Eye (tissue), 1 donor: ENCODE data around the gene GFM2.
A peak's percentile ranks its signal among the peaks of the same experiment; 100 is the strongest.
"Not testable (repeated sequence)": the region's sequence is repeated elsewhere in the genome, so short reads cannot be mapped to it uniquely, and the experiment has no call there.

Source experiments
- DNase-seq: peaks from one replicate; pipeline ENCODE4 v3.0.0-alpha.2; 2015

Gene GFM2, protein sequence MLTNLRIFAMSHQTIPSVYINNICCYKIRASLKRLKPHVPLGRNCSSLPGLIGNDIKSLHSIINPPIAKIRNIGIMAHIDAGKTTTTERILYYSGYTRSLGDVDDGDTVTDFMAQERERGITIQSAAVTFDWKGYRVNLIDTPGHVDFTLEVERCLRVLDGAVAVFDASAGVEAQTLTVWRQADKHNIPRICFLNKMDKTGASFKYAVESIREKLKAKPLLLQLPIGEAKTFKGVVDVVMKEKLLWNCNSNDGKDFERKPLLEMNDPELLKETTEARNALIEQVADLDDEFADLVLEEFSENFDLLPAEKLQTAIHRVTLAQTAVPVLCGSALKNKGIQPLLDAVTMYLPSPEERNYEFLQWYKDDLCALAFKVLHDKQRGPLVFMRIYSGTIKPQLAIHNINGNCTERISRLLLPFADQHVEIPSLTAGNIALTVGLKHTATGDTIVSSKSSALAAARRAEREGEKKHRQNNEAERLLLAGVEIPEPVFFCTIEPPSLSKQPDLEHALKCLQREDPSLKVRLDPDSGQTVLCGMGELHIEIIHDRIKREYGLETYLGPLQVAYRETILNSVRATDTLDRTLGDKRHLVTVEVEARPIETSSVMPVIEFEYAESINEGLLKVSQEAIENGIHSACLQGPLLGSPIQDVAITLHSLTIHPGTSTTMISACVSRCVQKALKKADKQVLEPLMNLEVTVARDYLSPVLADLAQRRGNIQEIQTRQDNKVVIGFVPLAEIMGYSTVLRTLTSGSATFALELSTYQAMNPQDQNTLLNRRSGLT

DNA sequence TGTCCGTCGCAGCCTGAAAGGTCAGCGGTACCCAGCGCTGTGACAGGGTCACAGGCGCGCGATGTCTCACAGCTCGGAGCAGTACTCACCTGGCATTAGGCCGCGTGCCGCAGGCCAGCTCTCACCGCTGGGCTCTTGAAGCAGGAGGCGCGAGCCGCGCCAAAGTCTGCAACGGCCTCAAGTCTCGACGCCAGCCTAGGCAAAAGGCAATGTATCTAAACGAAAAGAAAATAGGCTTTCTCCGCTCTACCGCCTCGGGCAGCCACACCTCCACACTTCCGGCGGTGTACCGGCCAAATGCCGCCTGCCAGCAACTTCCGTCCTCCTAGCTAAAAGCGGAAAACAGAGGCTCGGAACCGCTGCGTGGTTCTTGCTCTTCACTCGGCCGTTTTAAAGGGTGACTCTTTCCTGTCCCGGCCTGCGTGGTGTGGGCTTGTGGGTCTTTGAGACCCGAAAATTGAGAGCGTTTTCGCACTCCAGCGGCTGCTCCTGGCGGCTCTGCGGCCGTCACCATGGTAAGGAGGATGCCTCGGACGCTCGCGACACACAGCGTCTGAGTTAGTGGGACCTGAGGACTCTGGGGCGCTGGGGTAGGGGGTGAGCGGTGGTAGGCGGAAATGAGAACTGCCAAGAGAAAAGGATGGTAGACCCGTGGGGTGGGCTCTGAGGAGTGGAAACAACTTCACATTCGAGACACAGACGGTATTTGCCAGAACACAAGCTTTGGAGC is at the start of gene GFM2, which contains the start of gene NSA2:
Gene GFM2 (minus strand): TSS at position 269 of the 730 bp plus-strand sequence. CDS start 3,375 bp downstream, outside the sequence.
Gene NSA2 (plus strand): TSS at position 401 of the 730 bp plus-strand sequence. CDS start 112 bp downstream, at position 513.
- DNase-seq = peak; percentile 98

DNA sequence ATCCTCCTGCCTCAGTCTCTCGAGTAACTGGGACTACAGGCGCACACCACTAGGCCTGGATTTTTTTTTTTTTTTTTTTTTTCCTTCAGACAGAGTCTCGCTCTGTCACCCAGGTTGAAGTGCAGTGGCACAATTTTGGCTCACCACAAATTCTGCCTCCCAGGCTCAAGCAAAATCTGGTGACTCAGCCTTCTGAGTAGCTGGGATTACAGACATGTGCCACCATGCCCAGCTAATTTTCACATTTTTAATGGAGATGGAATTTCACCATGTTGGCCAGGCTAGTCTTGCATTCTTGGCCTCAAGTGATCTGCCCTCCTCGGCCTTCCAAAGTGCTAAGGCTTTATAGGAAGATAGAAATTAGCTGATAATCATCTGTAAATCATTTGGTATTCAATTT is 44.0 kb upstream of the GFM2 start:
- DNase-seq = no peak

DNA sequence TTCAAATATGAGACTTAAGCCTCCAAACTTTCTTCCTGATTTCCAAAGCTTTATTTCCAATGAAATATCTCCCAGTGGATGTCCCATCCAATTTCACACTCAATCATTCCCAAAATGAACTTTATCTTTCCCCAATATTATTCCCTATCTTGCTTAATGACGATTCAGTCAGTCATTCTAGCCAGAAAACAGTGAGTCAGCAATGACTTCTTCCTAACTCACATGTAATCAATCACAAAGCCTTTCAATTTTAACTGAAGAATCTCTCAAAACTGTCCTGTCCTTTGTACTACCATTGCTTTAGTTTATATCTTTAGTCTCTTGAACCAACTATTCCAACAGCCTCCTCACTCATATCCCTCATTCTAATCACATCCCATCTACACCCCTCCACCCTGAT is 35.0 kb upstream of the GFM2 start:
- DNase-seq = no peak

DNA sequence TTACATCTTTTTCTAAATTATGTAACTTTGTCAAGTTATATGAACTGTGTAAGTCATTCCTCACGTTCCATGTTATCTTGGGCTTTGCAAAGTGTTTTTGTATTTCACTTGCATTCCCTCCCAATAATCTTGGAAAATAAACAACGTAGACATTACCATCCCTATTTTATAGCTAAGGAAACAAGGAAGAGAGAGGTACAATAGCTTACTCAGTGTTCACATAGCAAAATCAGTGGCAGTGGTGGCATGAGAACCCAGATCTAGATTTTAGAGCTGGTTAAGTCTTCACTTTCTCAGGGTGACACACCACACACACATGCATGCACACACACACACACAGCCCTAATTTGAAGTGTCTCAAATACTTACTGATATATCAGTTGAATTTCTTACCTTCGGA is 34.3 kb upstream of the GFM2 start:
- no peak for DNase-seq

DNA sequence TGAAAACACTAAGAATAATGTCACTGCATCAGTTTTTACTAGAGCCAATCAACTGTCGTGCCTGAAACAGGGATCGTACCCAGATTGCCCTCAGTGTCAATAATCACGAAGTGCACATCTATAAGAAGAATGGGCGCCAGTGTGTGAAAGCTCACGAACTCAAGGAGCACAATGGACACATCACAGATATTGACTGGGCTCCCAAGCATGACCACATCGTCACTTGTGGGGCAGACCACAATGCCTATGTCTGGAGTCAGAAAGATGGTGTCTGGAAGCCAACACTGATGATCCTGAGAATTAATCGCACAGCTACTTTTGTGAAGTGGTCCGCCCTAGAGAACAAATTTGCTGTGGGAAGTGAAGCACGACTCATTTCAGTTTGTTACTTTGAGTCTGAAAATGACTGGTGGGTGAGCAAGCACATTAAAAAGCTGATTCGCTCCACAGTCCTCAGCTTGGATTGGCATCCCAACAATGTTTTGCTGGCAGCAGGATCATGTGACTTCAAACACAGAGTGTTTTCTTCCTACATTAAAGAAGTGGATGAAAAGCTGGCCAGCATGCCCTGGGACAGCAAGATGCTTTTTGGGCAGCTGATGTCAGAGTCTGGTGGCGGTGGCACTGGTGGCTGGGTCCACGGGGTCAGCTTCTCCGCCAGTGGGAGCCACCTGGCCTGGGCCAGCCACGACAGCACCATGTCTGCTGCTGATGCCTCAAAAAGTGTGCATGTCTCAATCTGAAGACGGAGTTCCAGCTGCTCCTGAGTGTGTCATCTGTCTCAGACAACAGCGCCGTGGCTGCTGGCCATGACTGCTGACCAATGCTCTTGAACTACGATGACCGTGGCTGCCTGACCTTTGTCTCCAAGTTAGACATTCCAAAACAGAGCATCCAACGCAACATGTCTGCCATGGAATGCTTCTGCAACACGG is 32.3 kb upstream of the GFM2 start:
- no peak for DNase-seq

DNA sequence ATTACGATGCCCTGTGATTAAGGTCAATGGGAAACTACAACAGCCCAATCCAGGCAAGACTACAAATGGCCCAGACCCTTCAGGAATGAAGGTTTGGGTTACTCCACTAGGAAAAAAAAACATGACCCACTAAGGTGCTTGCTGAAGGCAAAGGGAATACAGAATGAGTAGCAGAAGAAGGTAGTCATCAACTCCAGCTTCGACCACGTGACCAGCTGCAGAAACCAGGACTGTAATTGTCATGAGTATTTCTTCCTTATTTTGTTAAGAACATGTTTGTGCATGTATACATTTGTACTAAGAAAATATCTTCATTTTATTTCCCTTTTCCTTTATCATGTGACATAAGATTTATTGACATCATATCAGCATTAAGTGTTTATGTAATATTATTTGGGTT is 24.8 kb upstream of the GFM2 start:
- not testable (repeated sequence) for DNase-seq

DNA sequence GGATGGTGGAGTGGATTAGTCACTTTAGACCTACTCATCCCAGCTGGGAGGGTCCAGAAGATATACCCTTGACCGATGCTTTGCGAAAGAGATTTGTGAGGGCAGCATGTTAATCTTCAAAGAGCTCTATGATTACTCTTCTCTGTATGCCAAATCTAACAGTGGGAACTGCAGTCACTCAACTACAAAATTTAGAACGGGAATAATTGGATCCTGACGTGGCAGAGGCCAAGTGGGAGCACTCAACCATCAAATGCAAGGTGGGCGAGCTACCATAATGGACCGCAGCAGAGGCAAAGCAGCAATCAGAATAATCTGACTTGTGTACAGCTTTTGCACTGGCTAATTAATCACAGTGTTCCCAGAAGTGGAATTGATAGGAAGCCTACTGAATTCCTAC is 20.5 kb upstream of the GFM2 start:
- no peak for DNase-seq

DNA sequence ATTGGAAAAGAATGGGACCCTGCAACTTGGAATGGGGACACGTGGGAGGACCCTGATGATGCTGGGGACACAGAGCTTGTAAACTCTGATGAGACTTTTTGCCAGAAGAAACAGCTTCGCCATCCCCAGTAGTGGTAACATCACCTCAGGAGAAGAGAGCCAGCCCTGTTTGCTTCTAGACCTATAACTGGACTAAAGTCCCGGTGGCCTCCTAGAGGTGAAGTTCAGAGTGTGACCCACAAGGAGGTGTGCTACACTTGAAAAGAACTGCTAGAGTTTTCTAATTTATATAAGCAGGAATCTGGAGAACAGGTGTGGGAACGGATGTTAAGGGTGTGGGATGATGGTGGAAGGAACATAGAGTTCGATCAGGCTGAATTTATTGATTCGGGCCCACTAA is 19.9 kb upstream of the GFM2 start:
- no peak for DNase-seq

DNA sequence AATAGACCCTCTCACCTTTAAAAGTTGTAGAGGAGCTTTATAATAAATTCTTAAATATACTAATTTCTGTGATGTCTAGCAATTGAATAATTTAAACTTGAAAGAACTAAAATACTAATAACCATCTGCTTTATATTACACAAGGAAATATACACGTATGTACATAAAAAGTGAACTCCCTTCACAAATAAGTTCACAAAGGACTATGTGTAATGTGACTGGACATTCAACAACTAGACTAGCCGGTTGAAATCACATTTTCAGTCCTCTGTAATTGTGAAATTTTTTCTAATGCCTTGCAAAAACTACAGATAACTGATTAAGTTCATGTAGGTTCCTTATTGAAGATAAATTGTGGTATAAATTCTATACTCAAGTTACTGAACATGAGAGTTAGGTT is 11.7 kb upstream of the GFM2 start:
- no peak for DNase-seq

DNA sequence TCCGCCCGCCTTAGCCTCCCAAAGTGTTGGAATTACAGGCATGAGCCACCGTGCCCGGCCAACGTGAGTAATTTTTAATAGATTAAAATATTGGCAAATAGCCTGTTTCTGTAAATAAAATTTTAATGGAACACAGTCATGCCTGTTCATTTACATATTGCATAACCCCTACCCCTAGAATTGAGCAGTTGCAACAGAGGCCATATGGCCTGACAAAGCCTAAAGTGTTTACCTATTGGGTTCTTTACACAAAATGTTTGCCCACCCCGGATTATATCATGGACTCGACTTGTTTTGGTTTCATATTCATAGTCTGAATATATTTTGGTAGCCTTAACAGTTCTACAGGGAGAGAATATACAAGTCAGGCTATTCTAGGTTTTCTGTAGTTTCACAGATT is 5.4 kb upstream of the GFM2 start:
- DNase-seq = no peak

DNA sequence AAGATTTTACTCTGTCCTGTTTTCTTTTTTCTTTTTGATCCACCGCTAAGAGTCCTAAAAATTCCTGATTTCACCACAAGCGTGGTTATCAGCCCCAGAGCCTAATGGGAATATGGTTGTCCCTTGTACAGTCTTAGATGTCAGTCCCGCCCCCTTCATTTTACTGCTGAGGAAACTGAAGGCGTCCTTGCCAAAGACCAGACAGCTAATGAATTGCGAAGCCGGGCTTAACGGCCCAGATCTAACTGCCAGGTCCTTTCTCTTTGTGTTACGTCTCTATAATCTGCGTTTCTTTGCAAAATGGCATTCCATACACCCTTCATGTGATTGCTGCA is 629 bp upstream of the GFM2 start:
- no peak for DNase-seq

DNA sequence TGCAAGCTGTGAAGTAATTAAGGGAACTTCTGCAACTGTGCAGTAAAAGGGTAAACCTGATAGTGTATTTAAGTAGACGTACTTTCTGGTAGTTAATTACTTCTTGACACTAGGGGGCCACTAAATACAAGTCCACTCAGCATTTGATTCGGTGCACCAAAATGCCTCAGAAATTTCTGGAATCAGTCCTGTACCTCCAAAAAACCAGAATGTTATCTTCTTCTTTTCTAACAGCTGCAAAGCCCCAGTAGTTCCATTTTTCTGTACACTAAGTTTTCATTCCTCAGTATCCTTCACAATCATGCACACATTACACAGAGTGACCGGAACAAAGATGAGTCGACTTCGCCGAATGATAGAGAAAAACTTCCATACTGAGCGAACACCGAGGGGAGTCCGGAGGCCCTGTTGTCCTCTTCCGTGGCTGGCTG is 484 bp downstream of the GFM2 start:
- peak; percentile 77 for DNase-seq

DNA sequence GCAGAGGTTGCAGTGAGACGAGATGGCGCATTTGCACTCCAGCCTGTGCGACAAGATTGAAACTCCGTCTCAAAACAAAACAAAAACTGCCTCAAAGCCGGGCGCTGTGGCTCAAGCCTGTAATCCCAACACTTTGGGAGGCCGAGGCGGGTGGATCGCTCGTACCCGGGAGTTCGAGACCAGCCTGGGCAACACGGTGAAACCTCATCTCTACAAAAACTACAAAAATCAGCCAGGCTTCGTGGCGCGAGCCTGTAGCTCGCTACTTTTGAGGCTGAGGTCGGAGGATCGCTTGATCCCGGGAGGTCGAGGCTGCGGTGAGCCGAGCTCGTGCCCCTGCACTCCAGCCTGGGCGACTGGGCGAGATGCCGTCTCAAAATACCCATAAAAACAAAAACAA is 988 bp downstream of the GFM2 start:
- no peak for DNase-seq

DNA sequence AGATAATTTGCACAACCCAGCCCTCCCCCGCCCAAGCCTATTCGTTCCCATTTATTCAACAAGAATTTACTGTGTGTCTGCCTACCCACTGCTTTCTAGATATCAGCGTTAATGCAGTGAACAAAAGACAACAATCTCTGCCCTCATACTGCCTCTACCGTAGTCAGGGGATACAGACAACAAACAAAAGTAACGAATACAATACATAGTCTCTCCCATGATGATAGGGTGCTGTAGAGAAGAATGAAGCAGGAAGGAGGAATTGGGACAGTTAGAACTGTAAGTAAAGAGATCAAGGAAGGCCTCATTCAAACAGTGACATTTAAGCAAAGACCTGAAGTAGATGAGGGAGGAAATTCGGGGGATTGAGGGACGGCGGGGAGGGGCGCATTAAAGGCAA is 1.7 kb downstream of the GFM2 start:
- no peak for DNase-seq

DNA sequence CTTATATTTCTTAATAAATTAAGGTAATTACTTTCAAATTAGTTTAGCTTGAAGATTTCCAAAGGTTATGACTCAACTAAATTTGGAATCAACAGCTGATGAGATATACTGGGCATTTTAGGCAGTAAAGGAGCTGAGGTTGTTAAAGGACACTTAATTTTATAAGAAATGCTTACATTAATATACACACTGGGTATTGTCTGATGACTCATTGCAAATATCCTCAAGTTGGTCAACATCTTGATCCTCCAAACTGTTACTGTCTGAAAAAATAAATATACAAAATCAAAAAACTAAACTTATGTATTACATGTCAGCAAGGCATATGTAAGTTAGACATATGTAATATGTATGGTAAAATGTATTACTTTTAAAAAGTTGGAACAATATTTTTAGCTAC is 3.4 kb downstream of the GFM2 start:
- no peak for DNase-seq

DNA sequence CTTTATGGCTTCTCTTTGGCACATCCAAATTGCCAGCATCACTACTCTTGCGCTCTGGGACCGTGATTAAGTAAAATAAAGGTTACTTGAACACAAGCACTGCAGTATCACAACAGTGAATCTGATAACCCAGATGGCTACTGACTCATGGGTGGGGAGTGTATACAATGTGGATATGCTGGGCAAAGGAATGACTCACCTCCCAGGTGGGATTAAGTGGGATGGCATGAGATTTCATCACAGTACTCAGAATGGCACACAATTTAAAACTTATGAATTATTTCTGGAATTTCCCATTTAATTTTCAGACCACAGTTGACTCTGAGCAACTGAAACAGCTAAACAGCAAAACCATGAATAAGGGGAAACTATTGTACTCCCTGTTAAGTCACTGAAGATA is 4.3 kb downstream of the GFM2 start:
- no peak for DNase-seq

DNA sequence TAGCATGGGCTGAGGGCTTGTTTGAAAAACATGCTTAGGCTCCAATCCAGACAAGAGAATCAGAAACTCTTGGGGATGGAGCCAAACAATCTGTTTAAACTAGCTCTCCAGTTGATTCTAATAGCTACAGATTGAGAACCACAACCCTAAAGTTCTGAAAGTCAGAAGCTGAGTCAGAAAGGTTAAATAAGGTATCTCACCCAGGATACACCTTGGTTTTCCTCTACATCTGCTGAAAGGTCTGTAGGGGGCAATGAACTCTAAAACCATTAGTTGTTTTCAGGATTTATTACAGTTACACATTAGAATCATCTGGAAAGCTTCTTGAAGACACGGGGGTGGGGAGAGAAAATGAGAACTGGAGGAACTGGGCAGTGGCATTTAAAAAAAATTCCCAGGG is 5.7 kb downstream of the GFM2 start:
- no peak for DNase-seq

DNA sequence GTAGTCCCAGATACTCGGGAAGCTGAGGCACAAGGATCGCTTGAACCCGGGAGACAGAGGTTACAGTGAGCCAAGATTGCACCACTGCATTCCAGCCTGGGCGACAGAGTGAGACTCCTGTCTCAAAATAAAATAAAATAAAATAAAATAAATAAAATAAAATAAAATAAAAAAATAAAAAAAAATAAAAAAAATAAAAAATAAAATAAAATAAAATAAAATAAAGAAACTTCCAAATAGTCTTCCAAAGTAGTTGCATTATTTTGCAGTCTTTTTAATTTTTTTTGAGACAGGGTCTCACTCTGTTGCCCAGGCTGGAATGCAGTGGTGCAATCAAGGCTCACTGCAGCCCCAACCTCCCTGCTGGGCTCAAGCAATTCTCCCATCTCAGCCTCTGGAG is 18.2 kb downstream of the GFM2 start:
- DNase-seq = not testable (repeated sequence)

DNA sequence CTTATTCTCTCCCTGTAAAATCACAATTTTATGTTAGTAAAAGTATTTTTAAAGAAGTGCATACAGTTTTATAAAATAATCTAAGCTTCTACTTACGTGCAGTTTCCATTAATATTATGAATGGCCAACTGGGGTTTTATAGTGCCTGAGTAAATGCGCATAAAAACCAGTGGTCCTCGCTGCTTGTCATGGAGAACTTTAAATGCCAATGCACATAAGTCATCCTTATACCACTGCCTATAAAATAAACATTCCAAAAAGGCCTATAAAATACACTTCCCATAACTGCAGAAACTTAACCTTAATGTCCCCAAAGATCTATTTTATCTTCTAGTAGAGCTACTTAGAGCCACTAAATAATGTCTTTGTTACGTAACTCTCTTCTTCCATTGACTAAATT is 28.5 kb downstream of the GFM2 start:
- no peak for DNase-seq

DNA sequence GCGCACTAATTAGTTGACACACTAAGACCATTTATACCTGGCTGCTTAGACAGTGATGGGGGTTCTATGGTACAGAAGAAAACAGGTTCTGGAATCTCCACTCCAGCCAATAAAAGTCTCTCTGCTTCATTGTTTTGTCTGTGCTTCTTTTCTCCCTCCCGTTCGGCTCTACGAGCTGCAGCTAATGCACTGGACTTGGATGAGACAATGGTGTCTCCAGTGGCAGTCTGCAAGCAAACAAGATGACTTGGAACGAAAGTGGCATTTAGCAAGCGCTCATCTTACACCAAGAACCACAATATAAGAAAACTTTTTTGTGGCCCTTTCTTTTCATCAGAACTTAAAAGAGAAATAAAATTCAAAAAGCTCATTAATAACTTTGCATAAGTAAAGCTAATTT is 30.2 kb downstream of the GFM2 start:
- DNase-seq = no peak

DNA sequence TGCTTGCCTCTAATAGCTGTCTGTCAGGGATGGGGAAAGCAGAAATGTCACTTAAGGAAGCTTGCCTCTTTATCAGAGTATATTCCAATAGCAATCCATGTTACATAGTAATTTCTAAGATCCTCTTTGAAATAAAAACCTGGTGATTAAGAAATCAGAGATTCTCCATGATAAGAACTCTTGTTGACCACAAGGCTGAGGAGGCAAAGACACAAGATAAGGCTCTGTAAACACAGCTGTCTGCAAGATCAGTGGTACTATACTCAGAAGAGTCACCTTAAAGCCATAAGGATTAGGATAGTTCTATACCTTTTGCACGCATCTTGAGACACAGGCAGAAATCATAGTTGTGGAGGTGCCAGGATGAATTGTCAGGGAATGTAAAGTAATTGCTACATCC is 41.6 kb downstream of the GFM2 start:
- no peak for DNase-seq

DNA sequence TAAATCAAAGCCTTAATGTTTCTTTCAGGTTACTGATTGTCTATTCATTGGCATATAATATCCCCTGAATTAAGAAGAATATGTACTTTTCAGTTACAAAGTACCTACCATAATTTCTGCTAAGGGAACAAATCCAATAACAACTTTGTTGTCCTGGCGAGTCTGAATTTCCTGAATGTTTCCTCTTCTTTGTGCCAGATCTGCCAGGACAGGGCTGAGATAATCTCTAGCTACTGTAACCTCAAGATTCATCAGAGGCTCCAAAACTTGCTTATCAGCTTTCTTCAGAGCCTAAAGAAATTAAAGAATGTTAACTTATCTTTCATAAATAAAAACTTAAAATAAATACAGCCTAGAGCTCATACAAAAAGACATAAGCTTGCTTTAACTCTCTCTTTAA is 44.6 kb downstream of the GFM2 start:
- no peak for DNase-seq

DNA sequence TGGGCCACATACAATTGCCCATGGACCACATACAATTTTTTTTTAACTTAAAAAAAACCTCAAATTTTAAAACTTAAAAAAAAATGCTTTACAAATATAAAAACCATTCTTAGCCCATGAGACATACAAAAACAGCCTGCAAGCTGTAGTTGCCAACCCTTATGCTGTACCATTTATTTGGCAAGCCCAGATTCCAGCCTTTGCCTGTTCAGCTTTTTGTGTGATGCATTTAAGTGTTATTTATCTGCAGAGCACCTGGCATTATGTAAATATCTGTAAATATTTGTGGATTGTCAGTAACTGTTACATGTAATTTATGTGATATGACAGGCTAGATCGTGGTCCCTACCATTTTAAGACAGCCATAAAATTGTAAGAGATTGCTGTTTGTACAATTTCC is 49.3 kb downstream of the GFM2 start:
- no peak for DNase-seq
